ENCODE data around the gene CSNK1G1. TPM values are rescaled to one million over a fixed set of nuclear protein-coding genes. Genes with fewer than 3 reads are reported as not detected.
A peak's percentile ranks its signal among the peaks of the same experiment; 100 is the strongest.

The CSNK1G1 gene
- total RNA-seq, 1 donor from 2014 or later = 37.0 TPM

DNA sequence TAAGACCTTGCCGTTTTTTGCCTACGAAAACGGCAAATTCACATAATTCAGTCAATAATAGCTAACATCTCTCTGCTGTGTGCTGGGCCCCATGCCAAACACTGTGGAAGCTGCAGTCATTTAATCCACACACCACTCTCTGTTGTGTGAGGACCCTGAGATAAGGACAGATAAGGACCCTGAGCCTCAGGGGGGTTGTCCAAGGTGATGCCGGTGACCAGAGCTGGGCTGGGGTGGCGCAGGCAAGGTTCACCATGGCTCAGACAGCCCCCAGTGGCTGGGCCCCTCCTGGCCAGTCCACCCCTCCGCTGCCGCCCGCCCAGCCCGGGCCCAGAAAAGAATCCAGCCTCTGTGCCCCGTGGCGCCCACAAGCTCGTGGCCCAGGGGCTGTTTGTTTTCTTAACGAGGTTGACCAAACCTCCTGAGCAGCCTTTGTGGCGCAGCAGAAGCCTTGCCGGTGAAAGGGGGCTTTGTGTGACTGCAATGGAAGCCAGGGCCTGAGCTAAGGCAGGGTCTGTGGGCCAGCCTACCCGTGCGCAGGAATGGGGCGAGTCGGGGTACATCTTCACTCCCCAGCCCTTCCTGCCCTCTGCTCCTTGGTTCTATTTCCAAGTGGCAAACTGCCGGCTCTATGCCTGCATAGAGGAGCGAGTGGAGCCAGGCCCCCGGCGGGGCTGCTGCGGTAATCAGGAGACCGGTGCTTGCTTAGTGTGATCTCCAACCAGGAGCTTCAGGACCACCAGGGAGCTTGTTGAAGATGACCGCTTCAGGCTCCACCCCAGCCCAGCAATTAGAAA is 208.9 kb downstream of the CSNK1G1 start:
- no peak overlapping the region for H3K27ac ChIP-seq (ENCODE audit: low read depth, low read length)
- peaks cover 20% of the 10 kb centered on the region for H4K20me1 ChIP-seq (ENCODE audit: insufficient read depth, low read length)
- H3K4me3 ChIP-seq (ENCODE audit: insufficient read depth, low read depth, low read length) = no peak overlapping the region
- peaks cover 13% of the 10 kb centered on the region for H3K36me3 Mint-ChIP-seq (ENCODE audit: low read depth, unreplicated experiment)
- H2AFZ ChIP-seq (ENCODE audit: low read depth, low read length) = no peak overlapping the region
- DNase-seq (ENCODE audit: low read depth) (no peak), FAIRE-seq (no peak)
- H3K9ac ChIP-seq (ENCODE audit: low read length) = no peak overlapping the region
- peaks cover 6% of the 10 kb centered on the region for H3K27me3 Mint-ChIP-seq (ENCODE audit: low read depth, unreplicated experiment)
- H3K4me2 ChIP-seq (ENCODE audit: low read length) = peak overlapping the region; percentile 42
- H3K36me3 ChIP-seq (ENCODE audit: insufficient read depth, low read length) = peaks cover 9% of the 10 kb centered on the region
- no peaks in the 10 kb centered on the region for H3K9me3 ChIP-seq (ENCODE audit: insufficient read depth, low read depth, low read length)
- no peaks in the 10 kb centered on the region for H3K4me1 Mint-ChIP-seq (ENCODE audit: low read depth, unreplicated experiment)
- H3K4me3 Mint-ChIP-seq (ENCODE audit: unreplicated experiment) = no peak overlapping the region
- H3K4me1 ChIP-seq (ENCODE audit: insufficient read depth, low read length) = peaks cover 17% of the 10 kb centered on the region
- H3K9me3 Mint-ChIP-seq (ENCODE audit: unreplicated experiment) = no peaks in the 10 kb centered on the region
- H3K27ac Mint-ChIP-seq (ENCODE audit: unreplicated experiment) = no peak overlapping the region
- TF ChIP-seq, protein P1, sequence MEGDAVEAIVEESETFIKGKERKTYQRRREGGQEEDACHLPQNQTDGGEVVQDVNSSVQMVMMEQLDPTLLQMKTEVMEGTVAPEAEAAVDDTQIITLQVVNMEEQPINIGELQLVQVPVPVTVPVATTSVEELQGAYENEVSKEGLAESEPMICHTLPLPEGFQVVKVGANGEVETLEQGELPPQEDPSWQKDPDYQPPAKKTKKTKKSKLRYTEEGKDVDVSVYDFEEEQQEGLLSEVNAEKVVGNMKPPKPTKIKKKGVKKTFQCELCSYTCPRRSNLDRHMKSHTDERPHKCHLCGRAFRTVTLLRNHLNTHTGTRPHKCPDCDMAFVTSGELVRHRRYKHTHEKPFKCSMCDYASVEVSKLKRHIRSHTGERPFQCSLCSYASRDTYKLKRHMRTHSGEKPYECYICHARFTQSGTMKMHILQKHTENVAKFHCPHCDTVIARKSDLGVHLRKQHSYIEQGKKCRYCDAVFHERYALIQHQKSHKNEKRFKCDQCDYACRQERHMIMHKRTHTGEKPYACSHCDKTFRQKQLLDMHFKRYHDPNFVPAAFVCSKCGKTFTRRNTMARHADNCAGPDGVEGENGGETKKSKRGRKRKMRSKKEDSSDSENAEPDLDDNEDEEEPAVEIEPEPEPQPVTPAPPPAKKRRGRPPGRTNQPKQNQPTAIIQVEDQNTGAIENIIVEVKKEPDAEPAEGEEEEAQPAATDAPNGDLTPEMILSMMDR (IDR thresholded peaks at IDR 0.05; ENCODE audit: insufficient read depth, low read depth, low read length) = no peak
- no peak for TF ChIP-seq EZH2 (IDR thresholded peaks at IDR 0.05; ENCODE audit: insufficient read depth, low read length)
- peaks cover 2% of the 10 kb centered on the region for H3K27me3 ChIP-seq (ENCODE audit: insufficient read depth, low read length)
- no peaks in the 10 kb centered on the region for H3K79me2 ChIP-seq (ENCODE audit: insufficient read depth, low read length)

DNA sequence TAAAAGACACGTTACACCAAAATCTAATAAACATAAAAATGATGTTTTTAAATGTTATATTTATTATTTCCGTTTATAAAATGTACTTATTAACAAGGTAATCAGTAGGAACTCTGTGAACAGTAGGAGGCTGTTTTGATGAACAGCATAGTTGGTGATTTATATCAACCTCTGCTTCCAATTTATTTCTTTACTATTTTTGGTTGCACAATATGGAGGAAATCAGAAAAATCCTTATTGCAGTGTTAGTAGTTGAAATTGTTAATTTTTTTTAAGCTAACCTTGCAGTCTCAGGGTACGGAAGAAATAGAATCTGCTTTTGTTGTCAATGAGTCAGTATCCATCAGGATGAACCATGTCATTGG is 209.5 kb downstream of the CSNK1G1 start:
- H3K27me3 Mint-ChIP-seq (ENCODE audit: low read depth, unreplicated experiment) = peaks cover 6% of the 10 kb centered on the region
- no peak overlapping the region for H3K27ac ChIP-seq (ENCODE audit: low read depth, low read length)
- H3K79me2 ChIP-seq (ENCODE audit: insufficient read depth, low read length) = no peaks in the 10 kb centered on the region
- H3K4me2 ChIP-seq (ENCODE audit: low read length) = peak overlapping the region; percentile 42
- no peaks in the 10 kb centered on the region for H3K9me3 ChIP-seq (ENCODE audit: insufficient read depth, low read depth, low read length)
- H2AFZ ChIP-seq (ENCODE audit: low read depth, low read length) = no peak overlapping the region
- H3K27ac Mint-ChIP-seq (ENCODE audit: unreplicated experiment) = no peak overlapping the region
- TF ChIP-seq EZH2 (IDR thresholded peaks at IDR 0.05; ENCODE audit: insufficient read depth, low read length) = no peak
- TF ChIP-seq, protein P1 (IDR thresholded peaks at IDR 0.05; ENCODE audit: insufficient read depth, low read depth, low read length) = no peak
- no peak for DNase-seq (ENCODE audit: low read depth)
- H3K4me3 Mint-ChIP-seq (ENCODE audit: unreplicated experiment) = no peak overlapping the region
- peaks cover 11% of the 10 kb centered on the region for H3K36me3 ChIP-seq (ENCODE audit: insufficient read depth, low read length)
- no peaks in the 10 kb centered on the region for H3K9me3 Mint-ChIP-seq (ENCODE audit: unreplicated experiment)
- FAIRE-seq = no peak
- no peak overlapping the region for H3K9ac ChIP-seq (ENCODE audit: low read length)
- H3K4me1 ChIP-seq (ENCODE audit: insufficient read depth, low read length) = peaks cover 13% of the 10 kb centered on the region
- peaks cover 24% of the 10 kb centered on the region for H4K20me1 ChIP-seq (ENCODE audit: insufficient read depth, low read length)
- no peak overlapping the region for H3K4me3 ChIP-seq (ENCODE audit: insufficient read depth, low read depth, low read length)
- H3K36me3 Mint-ChIP-seq (ENCODE audit: low read depth, unreplicated experiment) = peaks cover 13% of the 10 kb centered on the region
- no peaks in the 10 kb centered on the region for H3K27me3 ChIP-seq (ENCODE audit: insufficient read depth, low read length)
- H3K4me1 Mint-ChIP-seq (ENCODE audit: low read depth, unreplicated experiment) = no peaks in the 10 kb centered on the region

DNA sequence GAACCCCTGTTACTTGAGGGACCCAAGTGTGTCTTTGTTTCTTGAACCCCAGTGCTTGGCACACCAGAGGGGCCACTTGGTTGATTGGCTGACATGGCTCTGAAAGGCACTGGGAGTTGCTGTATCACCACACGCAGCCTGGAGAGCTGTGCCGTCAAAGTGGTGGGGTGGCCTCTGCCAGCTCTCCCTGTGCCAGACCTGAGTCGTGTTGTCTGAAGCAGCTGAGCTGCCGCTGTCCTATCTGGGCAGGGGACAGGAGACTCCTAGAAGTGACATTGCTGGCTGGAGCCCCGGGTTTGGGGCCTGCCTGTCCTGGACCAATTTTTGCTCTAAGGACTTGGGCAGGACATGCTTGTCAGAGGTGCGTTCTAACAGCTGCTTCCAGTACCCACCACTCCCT is 209.9 kb downstream of the CSNK1G1 start:
- TF ChIP-seq, protein P1 (IDR thresholded peaks at IDR 0.05; ENCODE audit: insufficient read depth, low read depth, low read length) = no peak
- no peak for TF ChIP-seq EZH2 (IDR thresholded peaks at IDR 0.05; ENCODE audit: insufficient read depth, low read length)

More for the DNA sequence above, 209.9 kb downstream of the CSNK1G1 start:
- H3K9me3 ChIP-seq (ENCODE audit: insufficient read depth, low read depth, low read length) = no peaks in the 10 kb centered on the region
- no peak overlapping the region for H3K27ac Mint-ChIP-seq (ENCODE audit: unreplicated experiment)
- H3K9ac ChIP-seq (ENCODE audit: low read length) = no peak overlapping the region
- H3K27me3 ChIP-seq (ENCODE audit: insufficient read depth, low read length) = no peaks in the 10 kb centered on the region
- H3K36me3 ChIP-seq (ENCODE audit: insufficient read depth, low read length) = peaks cover 15% of the 10 kb centered on the region
- no peaks in the 10 kb centered on the region for H3K79me2 ChIP-seq (ENCODE audit: insufficient read depth, low read length)
- no peak overlapping the region for H3K4me3 Mint-ChIP-seq (ENCODE audit: unreplicated experiment)
- H3K27ac ChIP-seq (ENCODE audit: low read depth, low read length) = no peak overlapping the region
- no peaks in the 10 kb centered on the region for H3K4me1 Mint-ChIP-seq (ENCODE audit: low read depth, unreplicated experiment)
- DNase-seq (ENCODE audit: low read depth) = no peak
- H3K27me3 Mint-ChIP-seq (ENCODE audit: low read depth, unreplicated experiment) = peaks cover 5% of the 10 kb centered on the region
- H2AFZ ChIP-seq (ENCODE audit: low read depth, low read length) = no peak overlapping the region
- no peak overlapping the region for H3K4me3 ChIP-seq (ENCODE audit: insufficient read depth, low read depth, low read length)
- peaks cover 13% of the 10 kb centered on the region for H3K36me3 Mint-ChIP-seq (ENCODE audit: low read depth, unreplicated experiment)
- no peak overlapping the region for H3K4me2 ChIP-seq (ENCODE audit: low read length)
- peaks cover 10% of the 10 kb centered on the region for H3K4me1 ChIP-seq (ENCODE audit: insufficient read depth, low read length)
- no peak for FAIRE-seq
- peaks cover 26% of the 10 kb centered on the region for H4K20me1 ChIP-seq (ENCODE audit: insufficient read depth, low read length)
- H3K9me3 Mint-ChIP-seq (ENCODE audit: unreplicated experiment) = no peaks in the 10 kb centered on the region
